B cell (primary cell): Measurements from ENCODE around the gene GZMM.

ENCODE experiments used
- EZH2 ChIP-seq: IDR thresholded peaks from 2 replicates; pipeline ENCODE4 v1.6.1; 2012; ENCODE audit warnings: borderline replicate concordance, low read depth, mild to moderate bottlenecking, moderate library complexity, low read length; ENCODE audit not compliant: insufficient read depth, poor library complexity, severe bottlenecking
- TF ChIP-seq, protein P1 (sequence below): fragments of 200-600 bp; IDR thresholded peaks from one replicate; pipeline ENCODE4 v1.8.0; 2022; ENCODE audit warnings: antibody characterized with exemption, mild to moderate bottlenecking

DNA sequence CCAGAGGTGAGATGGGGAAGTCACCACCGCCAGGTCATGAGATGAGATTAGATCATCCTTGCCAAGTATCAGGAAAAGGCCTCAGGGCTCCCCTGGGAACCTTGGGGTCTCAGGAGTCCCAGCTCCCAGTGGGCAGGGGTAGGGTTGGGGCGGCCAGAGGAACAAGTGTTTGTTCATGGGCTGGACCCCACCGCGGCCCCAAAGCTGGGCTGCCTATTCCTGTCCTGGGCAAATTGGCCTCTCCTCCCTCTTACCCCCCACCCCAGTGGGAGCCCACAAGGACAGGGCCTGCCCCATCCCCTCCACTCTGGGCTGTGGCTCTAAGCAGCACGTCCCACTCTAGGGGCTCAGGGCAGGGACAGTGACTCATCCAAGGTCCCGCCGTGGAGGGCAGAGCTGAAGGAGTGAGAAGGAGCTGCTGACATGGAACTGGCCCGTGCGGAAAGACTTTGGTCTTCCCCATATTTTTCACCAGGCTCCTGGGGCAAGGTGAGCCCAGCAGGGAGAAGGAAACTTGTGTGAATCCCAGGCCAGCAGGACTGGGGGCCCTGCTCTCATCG, 41.8 kb downstream of the GZMM start:
- TF ChIP-seq, protein P1, sequence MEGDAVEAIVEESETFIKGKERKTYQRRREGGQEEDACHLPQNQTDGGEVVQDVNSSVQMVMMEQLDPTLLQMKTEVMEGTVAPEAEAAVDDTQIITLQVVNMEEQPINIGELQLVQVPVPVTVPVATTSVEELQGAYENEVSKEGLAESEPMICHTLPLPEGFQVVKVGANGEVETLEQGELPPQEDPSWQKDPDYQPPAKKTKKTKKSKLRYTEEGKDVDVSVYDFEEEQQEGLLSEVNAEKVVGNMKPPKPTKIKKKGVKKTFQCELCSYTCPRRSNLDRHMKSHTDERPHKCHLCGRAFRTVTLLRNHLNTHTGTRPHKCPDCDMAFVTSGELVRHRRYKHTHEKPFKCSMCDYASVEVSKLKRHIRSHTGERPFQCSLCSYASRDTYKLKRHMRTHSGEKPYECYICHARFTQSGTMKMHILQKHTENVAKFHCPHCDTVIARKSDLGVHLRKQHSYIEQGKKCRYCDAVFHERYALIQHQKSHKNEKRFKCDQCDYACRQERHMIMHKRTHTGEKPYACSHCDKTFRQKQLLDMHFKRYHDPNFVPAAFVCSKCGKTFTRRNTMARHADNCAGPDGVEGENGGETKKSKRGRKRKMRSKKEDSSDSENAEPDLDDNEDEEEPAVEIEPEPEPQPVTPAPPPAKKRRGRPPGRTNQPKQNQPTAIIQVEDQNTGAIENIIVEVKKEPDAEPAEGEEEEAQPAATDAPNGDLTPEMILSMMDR: no peak
- TF ChIP-seq EZH2: no peak
